ENCODE results near the gene MOCS1. TPM values are rescaled to one million over a fixed set of nuclear protein-coding genes. Genes with fewer than 3 reads are reported as not detected.

MOCS1 gene
- total and polyA plus RNA-seq, 3 donors from 2014 or later, result 11.8 to 17.9 (median 16.8) TPM

GRCh38 chr6:39917981-39918380, 16.3 kb downstream of the MOCS1 start:
- no peaks in the 10 kb centered on the region for H3K9me3 ChIP-seq
- intact Hi-C loops (cut with DNase I; ENCODE audit: low total_unique reads), result no loop called here
- 89 to 90% methylated on average over 3 of the region's 3 CpGs for WGBS, 2 donors
- H3K27me3 ChIP-seq, result no peaks in the 10 kb centered on the region
- no peaks in the 10 kb centered on the region for H3K4me1 ChIP-seq
- no peaks in the 10 kb centered on the region for H3K36me3 ChIP-seq (ENCODE audit: low read depth, missing control alignments)
- no peak overlapping the region for H3K4me3 ChIP-seq
- H3K27ac ChIP-seq, result no peak overlapping the region
- TF ChIP-seq POLR2A (IDR thresholded peaks at IDR 0.05), result no peak
- TF ChIP-seq, protein P1, sequence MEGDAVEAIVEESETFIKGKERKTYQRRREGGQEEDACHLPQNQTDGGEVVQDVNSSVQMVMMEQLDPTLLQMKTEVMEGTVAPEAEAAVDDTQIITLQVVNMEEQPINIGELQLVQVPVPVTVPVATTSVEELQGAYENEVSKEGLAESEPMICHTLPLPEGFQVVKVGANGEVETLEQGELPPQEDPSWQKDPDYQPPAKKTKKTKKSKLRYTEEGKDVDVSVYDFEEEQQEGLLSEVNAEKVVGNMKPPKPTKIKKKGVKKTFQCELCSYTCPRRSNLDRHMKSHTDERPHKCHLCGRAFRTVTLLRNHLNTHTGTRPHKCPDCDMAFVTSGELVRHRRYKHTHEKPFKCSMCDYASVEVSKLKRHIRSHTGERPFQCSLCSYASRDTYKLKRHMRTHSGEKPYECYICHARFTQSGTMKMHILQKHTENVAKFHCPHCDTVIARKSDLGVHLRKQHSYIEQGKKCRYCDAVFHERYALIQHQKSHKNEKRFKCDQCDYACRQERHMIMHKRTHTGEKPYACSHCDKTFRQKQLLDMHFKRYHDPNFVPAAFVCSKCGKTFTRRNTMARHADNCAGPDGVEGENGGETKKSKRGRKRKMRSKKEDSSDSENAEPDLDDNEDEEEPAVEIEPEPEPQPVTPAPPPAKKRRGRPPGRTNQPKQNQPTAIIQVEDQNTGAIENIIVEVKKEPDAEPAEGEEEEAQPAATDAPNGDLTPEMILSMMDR (IDR thresholded peaks at IDR 0.05), result no peak
- DNase-seq, result no peak

- H3K9me3 ChIP-seq, result no peaks in the 10 kb centered on the region
- no peak overlapping the region for H3K4me3 ChIP-seq
- intact Hi-C loops (cut with DNase I; ENCODE audit: low total_unique reads), result no loop called here
- H3K27me3 ChIP-seq, result no peaks in the 10 kb centered on the region
- WGBS, 2 donors, result 77 to 87% methylated on average over 4 of the region's 4 CpGs
- no peak overlapping the region for H3K27ac ChIP-seq
- TF ChIP-seq POLR2A (IDR thresholded peaks at IDR 0.05), result no peak
- TF ChIP-seq, protein P1 (IDR thresholded peaks at IDR 0.05), result no peak
- no peaks in the 10 kb centered on the region for H3K36me3 ChIP-seq (ENCODE audit: low read depth, missing control alignments)
- DNase-seq, result no peak
- no peaks in the 10 kb centered on the region for H3K4me1 ChIP-seq
Measured at GRCh38 chr6:39917329-39917728, 16.9 kb downstream of the MOCS1 start.

DNA sequence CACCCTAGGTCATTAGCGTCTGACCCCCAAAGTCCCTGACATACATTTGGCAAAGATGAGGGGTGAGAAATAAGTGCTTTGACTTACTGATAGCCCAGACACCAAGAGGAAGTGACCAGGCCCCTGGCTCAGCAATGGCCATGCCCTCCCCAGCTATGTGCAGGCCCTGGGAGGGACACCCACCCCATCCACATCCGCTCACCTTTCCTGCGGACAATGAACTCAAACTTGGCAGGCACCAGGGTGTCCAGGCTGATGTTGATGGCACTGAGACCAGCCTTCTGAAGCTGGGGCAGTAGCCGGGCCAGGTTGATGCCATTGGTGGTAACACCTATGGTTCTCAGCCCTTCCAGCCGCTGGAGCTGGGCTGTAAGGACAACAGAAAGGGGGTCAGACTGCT, 18.4 kb downstream of the MOCS1 start:
- no peaks in the 10 kb centered on the region for H3K9me3 ChIP-seq
- no peak for DNase-seq
- H3K27me3 ChIP-seq, result no peaks in the 10 kb centered on the region
- H3K4me3 ChIP-seq, result no peak overlapping the region
- no peak for TF ChIP-seq POLR2A (IDR thresholded peaks at IDR 0.05)
- TF ChIP-seq, protein P1 (IDR thresholded peaks at IDR 0.05), result no peak
- WGBS, 2 donors, result 94 to 97% methylated on average over 5 of the region's 5 CpGs
- H3K4me1 ChIP-seq, result no peaks in the 10 kb centered on the region
- no peak overlapping the region for H3K27ac ChIP-seq
- intact Hi-C loops (cut with DNase I; ENCODE audit: low total_unique reads), result no loop called here
- no peaks in the 10 kb centered on the region for H3K36me3 ChIP-seq (ENCODE audit: low read depth, missing control alignments)

- H3K4me3 ChIP-seq, result no peak overlapping the region
- DNase-seq, result no peak
- intact Hi-C loops (cut with DNase I; ENCODE audit: low total_unique reads), result no loop called here
- 98% methylated on average over 3 of the region's 3 CpGs for WGBS, 2 donors
- no peaks in the 10 kb centered on the region for H3K4me1 ChIP-seq
- H3K27me3 ChIP-seq, result no peaks in the 10 kb centered on the region
- TF ChIP-seq, protein P1 (IDR thresholded peaks at IDR 0.05), result no peak
- no peak for TF ChIP-seq POLR2A (IDR thresholded peaks at IDR 0.05)
- no peaks in the 10 kb centered on the region for H3K36me3 ChIP-seq (ENCODE audit: low read depth, missing control alignments)
- no peak overlapping the region for H3K27ac ChIP-seq
- no peaks in the 10 kb centered on the region for H3K9me3 ChIP-seq
Measured at GRCh38 chr6:39914239-39914638, 20.0 kb downstream of the MOCS1 start.

DNA sequence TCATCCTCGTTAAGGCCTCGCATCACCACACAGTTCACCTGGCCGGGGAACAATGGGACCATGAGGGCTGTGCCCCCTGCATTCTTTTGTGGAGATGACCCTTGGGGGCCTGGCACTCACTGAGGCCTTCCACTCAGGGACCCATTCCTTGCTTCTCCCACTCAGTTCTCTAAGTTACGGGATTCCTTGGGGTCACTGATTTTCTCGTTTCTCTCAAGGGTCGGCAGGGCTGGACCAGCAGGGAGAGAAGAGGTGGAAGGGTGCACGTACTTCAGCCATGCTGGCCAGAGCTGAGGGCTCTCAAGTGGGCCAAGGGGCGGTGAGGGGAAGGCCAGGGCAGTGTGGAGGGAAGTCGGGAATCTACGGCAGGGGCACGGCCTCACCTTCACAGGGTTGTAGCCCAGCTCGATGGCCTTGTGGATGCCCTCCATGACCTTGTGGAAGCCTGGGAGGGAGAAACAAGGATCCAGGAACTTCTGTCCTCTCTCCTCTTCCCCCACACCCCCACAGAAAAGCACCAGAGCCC, 20.8 kb downstream of the MOCS1 start:
- WGBS, 2 donors, result 93 to 96% methylated on average over 11 to 12 of the region's 12 CpGs
- no peak overlapping the region for H3K27ac ChIP-seq
- intact Hi-C loops (cut with DNase I; ENCODE audit: low total_unique reads), result no loop called here
- no peak for DNase-seq
- TF ChIP-seq POLR2A (IDR thresholded peaks at IDR 0.05), result no peak
- TF ChIP-seq, protein P1 (IDR thresholded peaks at IDR 0.05), result no peak
- H3K27me3 ChIP-seq, result no peaks in the 10 kb centered on the region
- H3K4me1 ChIP-seq, result no peaks in the 10 kb centered on the region
- H3K9me3 ChIP-seq, result no peaks in the 10 kb centered on the region
- H3K36me3 ChIP-seq (ENCODE audit: low read depth, missing control alignments), result no peaks in the 10 kb centered on the region
- no peak overlapping the region for H3K4me3 ChIP-seq
